H9 (cell line): Measurements from ENCODE around the gene VPS29. TPM values are rescaled to one million over a fixed set of nuclear protein-coding genes. Genes with fewer than 3 reads are reported as not detected.
"Not testable (repeated sequence)": the region's sequence is repeated elsewhere in the genome, so short reads cannot be mapped to it uniquely, and the experiment has no call there.

Experiments used
- DNase-seq: peaks from one replicate; pipeline ENCODE4 v3.0.0-alpha.2; 2017
- H2AFZ ChIP-seq: one replicate; pipeline ENCODE4 v1.6.1; 2013; ENCODE audit warnings: mild to moderate bottlenecking, low read length, control low read depth, moderate library complexity
- H2AK5ac ChIP-seq: 2 replicates; pipeline ENCODE4 v1.6.1; 2013; ENCODE audit warnings: low read length, control low read depth, mixed read lengths; ENCODE audit not compliant: insufficient read length
- H2BK120ac ChIP-seq: one replicate; pipeline ENCODE4 v1.6.1; 2013; ENCODE audit warnings: low read depth, mild to moderate bottlenecking, low read length, control low read depth, inconsistent platforms; ENCODE audit not compliant: poor library complexity, severe bottlenecking
- H2BK12ac ChIP-seq: 2 replicates; pipeline ENCODE4 v1.6.1; 2013; ENCODE audit warnings: low read length, control low read depth, mixed read lengths, low read depth; ENCODE audit not compliant: insufficient read length
- H2BK15ac ChIP-seq: 2 replicates; pipeline ENCODE4 v1.6.1; 2013; ENCODE audit warnings: low read depth, low read length, control low read depth
- H2BK20ac ChIP-seq: one replicate; pipeline ENCODE4 v1.6.1; 2013; ENCODE audit warnings: low read depth, mild to moderate bottlenecking, low read length, control low read depth, inconsistent platforms; ENCODE audit not compliant: poor library complexity, severe bottlenecking
- H2BK5ac ChIP-seq: 2 replicates; pipeline ENCODE4 v1.6.1; 2013; ENCODE audit warnings: low read length, control low read depth, mixed read lengths; ENCODE audit not compliant: insufficient read length
- H3K14ac ChIP-seq: 2 replicates; pipeline ENCODE4 v1.6.1; 2013; ENCODE audit warnings: low read length, control low read depth; ENCODE audit not compliant: insufficient read depth
- H3K18ac ChIP-seq: 2 replicates; pipeline ENCODE4 v1.6.1; 2013; ENCODE audit warnings: low read depth, mild to moderate bottlenecking, mixed read lengths, low read length, control low read depth; ENCODE audit not compliant: insufficient read length
- H3K23ac ChIP-seq: 2 replicates; pipeline ENCODE4 v1.6.1; 2013; ENCODE audit warnings: low read length, control low read depth, mixed read lengths, low read depth; ENCODE audit not compliant: insufficient read length
- H3K23me2 ChIP-seq: 2 replicates; pipeline ENCODE4 v1.6.1; 2013; ENCODE audit warnings: low read depth, mild to moderate bottlenecking, mixed read lengths, low read length, control low read depth; ENCODE audit not compliant: insufficient read length, poor library complexity, severe bottlenecking
- H3K27ac ChIP-seq: 2 replicates; pipeline ENCODE4 v1.5.1; 2013; ENCODE audit warnings: low read length, control low read depth, mixed read lengths, low read depth; ENCODE audit not compliant: insufficient read length
- H3K27me3 ChIP-seq: 2 replicates; pipeline ENCODE4 v1.6.1; 2013; ENCODE audit warnings: low read length, control low read depth, inconsistent platforms; ENCODE audit not compliant: insufficient read depth
- H3K4ac ChIP-seq: 2 replicates; pipeline ENCODE4 v1.6.1; 2013; ENCODE audit warnings: low read depth, mild to moderate bottlenecking, control low read depth, inconsistent platforms, low read length, moderate library complexity
- H3K4me1 ChIP-seq: 2 replicates; pipeline ENCODE4 v1.6.1; 2013; ENCODE audit warnings: low read length, control low read depth, inconsistent platforms; ENCODE audit not compliant: insufficient read depth
- H3K4me2 ChIP-seq: 2 replicates; pipeline ENCODE4 v1.6.1; 2013; ENCODE audit warnings: low read length, control low read depth, mixed read lengths; ENCODE audit not compliant: insufficient read length, insufficient read depth
- H3K56ac ChIP-seq: 2 replicates; pipeline ENCODE4 v1.6.1; 2013; ENCODE audit warnings: low read depth, mild to moderate bottlenecking, mixed read lengths, low read length, control low read depth; ENCODE audit not compliant: insufficient read length
- H3K79me1 ChIP-seq: 2 replicates; pipeline ENCODE4 v1.6.1; 2013; ENCODE audit warnings: low read depth, mild to moderate bottlenecking, moderate library complexity, low read length, control low read depth, inconsistent platforms; ENCODE audit not compliant: insufficient read depth, poor library complexity, severe bottlenecking
- H3K79me2 ChIP-seq: 2 replicates; pipeline ENCODE4 v1.6.1; 2013; ENCODE audit warnings: low read length, control low read depth, inconsistent platforms; ENCODE audit not compliant: insufficient read depth
- H3K9ac ChIP-seq: 2 replicates; pipeline ENCODE4 v1.6.1; 2013; ENCODE audit warnings: low read length, control low read depth, mixed read lengths; ENCODE audit not compliant: insufficient read length; ENCODE audit errors: extremely low read depth
- H3K9me3 ChIP-seq: one replicate; pipeline ENCODE4 v1.6.1; 2013; ENCODE audit warnings: low read depth, low read length, inconsistent platforms; ENCODE audit not compliant: control insufficient read depth
- H3T11ph ChIP-seq: one replicate; pipeline ENCODE4 v1.6.1; 2013; ENCODE audit warnings: mild to moderate bottlenecking, low read length, control low read depth, inconsistent platforms
- H4K20me1 ChIP-seq: one replicate; pipeline ENCODE4 v1.6.1; 2013; ENCODE audit not compliant: control insufficient read depth, insufficient read length, insufficient read depth
- H4K5ac ChIP-seq: 2 replicates; pipeline ENCODE4 v1.6.1; 2013; ENCODE audit warnings: low read depth, mild to moderate bottlenecking, mixed read lengths, low read length, control low read depth; ENCODE audit not compliant: insufficient read length
- H4K8ac ChIP-seq: replicated peaks from 2 replicates; pipeline ENCODE4 v1.6.1; 2013; ENCODE audit warnings: low read length, control low read depth, mixed read lengths, low read depth; ENCODE audit not compliant: insufficient read length
- H4K91ac ChIP-seq: 2 replicates; pipeline ENCODE4 v1.6.1; 2013; ENCODE audit warnings: low read depth, mild to moderate bottlenecking, moderate library complexity, mixed read lengths, low read length, control low read depth; ENCODE audit not compliant: insufficient read length
- H3K27ac Mint-ChIP-seq, 3 experiments: 2 replicates in 2 of 3; 3 replicates in 1 of 3; pipeline ENCODE4 v1.8.0; 2020 to 2021; ENCODE audit warnings: mixed read lengths in 3 of 3, mild to moderate bottlenecking in 1 of 3, moderate library complexity in 1 of 3
- H3K27me3 Mint-ChIP-seq: 2 replicates; pipeline ENCODE4 v1.8.0; 2021; ENCODE audit warnings: low read depth, mild to moderate bottlenecking, moderate library complexity, mixed read lengths
- H3K36me3 Mint-ChIP-seq, 3 experiments: 2 replicates in 2 of 3; 3 replicates in 1 of 3; pipeline ENCODE4 v1.8.0; 2020 to 2021; ENCODE audit warnings: low read depth in 3 of 3, mixed read lengths in 3 of 3; ENCODE audit not compliant: insufficient read depth in 1 of 3
- H3K4me1 Mint-ChIP-seq, 2 experiments: 2 replicates each; pipeline ENCODE4 v1.8.0; 2020; ENCODE audit warnings: mixed read lengths in 2 of 2
- H3K4me3 Mint-ChIP-seq, 2 experiments: 2 replicates in 1 of 2; 3 replicates in 1 of 2; pipeline ENCODE4 v1.8.0; 2020 to 2021; ENCODE audit warnings: mild to moderate bottlenecking in 2 of 2, mixed read lengths in 2 of 2, moderate library complexity in 1 of 2
- H3K9me3 Mint-ChIP-seq, 2 experiments: 2 replicates in 1 of 2; 3 replicates in 1 of 2; pipeline ENCODE4 v1.8.0; 2020; ENCODE audit warnings: mild to moderate bottlenecking in 2 of 2, mixed read lengths in 2 of 2, moderate library complexity in 1 of 2
- WGBS: extraction: QIAGEN DNeasy Blood & Tissue Kit; methylation state at CpG from one replicate; pipeline ENCODE4 v1.1.7; 2013; ENCODE audit warnings: missing lambda C conversion rate, low lambda C conversion rate, mixed read lengths; ENCODE audit not compliant: insufficient read length; ENCODE audit errors: extremely low coverage; 5-methylcytosine and 5-hydroxymethylcytosine counted together
- total RNA-seq: library from RNA; stranded (reverse); gene quantifications from 2 replicates; pipeline ENCODE4 v1.2.1, GENCODE V29; 2021
- TF ChIP-seq, protein P1 (sequence below): fragments of 200-600 bp; sonication (generic); conservative IDR thresholded peaks from 3 replicates; pipeline ENCODE4 v1.8.0; 2021; ENCODE audit warnings: antibody characterized with exemption, mild to moderate bottlenecking

VPS29 gene
- total RNA-seq, 1 experiment from 2014 or later = 81.5 TPM

- TF ChIP-seq, protein P1, sequence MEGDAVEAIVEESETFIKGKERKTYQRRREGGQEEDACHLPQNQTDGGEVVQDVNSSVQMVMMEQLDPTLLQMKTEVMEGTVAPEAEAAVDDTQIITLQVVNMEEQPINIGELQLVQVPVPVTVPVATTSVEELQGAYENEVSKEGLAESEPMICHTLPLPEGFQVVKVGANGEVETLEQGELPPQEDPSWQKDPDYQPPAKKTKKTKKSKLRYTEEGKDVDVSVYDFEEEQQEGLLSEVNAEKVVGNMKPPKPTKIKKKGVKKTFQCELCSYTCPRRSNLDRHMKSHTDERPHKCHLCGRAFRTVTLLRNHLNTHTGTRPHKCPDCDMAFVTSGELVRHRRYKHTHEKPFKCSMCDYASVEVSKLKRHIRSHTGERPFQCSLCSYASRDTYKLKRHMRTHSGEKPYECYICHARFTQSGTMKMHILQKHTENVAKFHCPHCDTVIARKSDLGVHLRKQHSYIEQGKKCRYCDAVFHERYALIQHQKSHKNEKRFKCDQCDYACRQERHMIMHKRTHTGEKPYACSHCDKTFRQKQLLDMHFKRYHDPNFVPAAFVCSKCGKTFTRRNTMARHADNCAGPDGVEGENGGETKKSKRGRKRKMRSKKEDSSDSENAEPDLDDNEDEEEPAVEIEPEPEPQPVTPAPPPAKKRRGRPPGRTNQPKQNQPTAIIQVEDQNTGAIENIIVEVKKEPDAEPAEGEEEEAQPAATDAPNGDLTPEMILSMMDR = no peak
- WGBS = no CpG with 5 or more reads among the region's 10 CpGs
- no peaks in the 10 kb centered on the region for H3K23me2 ChIP-seq
- no peak overlapping the region for H4K91ac ChIP-seq
- Mint-ChIP-seq H3K9me3 (no peaks in the 10 kb centered on the region), H3K27me3 (no peaks in the 10 kb centered on the region), H3K36me3 (peaks cover 9 to 26% (median 22%) of the 10 kb centered on the region in 3 experiments), H3K4me3 (no peak overlapping the region), H3K27ac (0 out of 7 replicates have a peak overlapping the region, but pooled peaks of 1 of the 3 experiments have one; percentile 37), H3K4me1 (peaks cover 3 to 7% of the 10 kb centered on the region in 2 experiments; a peak in 1 of 4 replicates)
- no peaks in the 10 kb centered on the region for H3K27me3 ChIP-seq
- no peak overlapping the region for H4K5ac ChIP-seq
- H3K9me3 ChIP-seq = no peaks in the 10 kb centered on the region
- no peak overlapping the region for H3K4me2 ChIP-seq
- no peak overlapping the region for H3K23ac ChIP-seq
- no peak overlapping the region for H2AFZ ChIP-seq
- no peak overlapping the region for H3K14ac ChIP-seq
- no peak overlapping the region for H3K27ac ChIP-seq
- H2BK5ac ChIP-seq = no peak overlapping the region
- H2AK5ac ChIP-seq = no peak overlapping the region
- no peak overlapping the region for H3K4ac ChIP-seq
- H4K20me1 ChIP-seq = no peaks in the 10 kb centered on the region
- H3K79me2 ChIP-seq = 0 out of 2 replicates have a peak, but pooled peaks cover 2% of the 10 kb centered on the region
- no peak overlapping the region for H3K18ac ChIP-seq
- DNase-seq = no peak
- no peak overlapping the region for H3K9ac ChIP-seq
- no peak overlapping the region for H4K8ac ChIP-seq
- H2BK12ac ChIP-seq = no peak overlapping the region
- H3K56ac ChIP-seq = no peak overlapping the region
- no peaks in the 10 kb centered on the region for H3K79me1 ChIP-seq
- H2BK20ac ChIP-seq = no peak overlapping the region
- H3T11ph ChIP-seq = no peak overlapping the region
- H3K4me1 ChIP-seq = no peaks in the 10 kb centered on the region
- H2BK15ac ChIP-seq = no peak overlapping the region
- no peak overlapping the region for H2BK120ac ChIP-seq
These were observed 43.9 kb upstream of the VPS29 start for GRCh38 chr12:110545812-110546211.

DNA sequence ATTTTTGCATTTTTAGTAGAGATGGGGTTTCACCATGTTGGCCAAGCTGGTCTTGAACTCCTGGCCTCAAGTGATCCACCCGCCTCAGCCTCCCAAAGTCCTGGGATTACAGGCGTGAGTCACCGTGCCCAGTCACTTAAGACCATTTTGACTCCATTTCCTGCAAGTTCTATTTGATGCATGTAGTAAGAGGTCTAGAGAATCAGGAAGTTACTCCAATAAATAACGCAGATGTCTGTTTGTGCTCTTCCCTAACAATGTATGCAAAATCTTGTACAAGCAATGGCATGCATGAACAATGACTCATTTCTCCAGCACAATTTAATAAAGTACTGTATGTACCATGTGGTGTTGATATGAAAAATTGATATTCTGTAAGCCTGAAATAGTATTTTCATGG, 43.3 kb upstream of the VPS29 start:
- not testable (repeated sequence) for H3K4me2 ChIP-seq, H3K27ac Mint-ChIP-seq, H3K4me3 Mint-ChIP-seq, H3K9me3 Mint-ChIP-seq, H3K14ac ChIP-seq, H3K4ac ChIP-seq, H3K27ac ChIP-seq, H4K8ac ChIP-seq, H3K27me3 ChIP-seq, H2AFZ ChIP-seq, H2BK15ac ChIP-seq, H3K23me2 ChIP-seq, H2BK20ac ChIP-seq, H2BK5ac ChIP-seq, H3K79me2 ChIP-seq, H3K9ac ChIP-seq, H3K56ac ChIP-seq, H3K9me3 ChIP-seq, H2AK5ac ChIP-seq, H3K79me1 ChIP-seq, H2BK12ac ChIP-seq, H4K91ac ChIP-seq, DNase-seq, H3T11ph ChIP-seq, H3K4me1 ChIP-seq, H4K20me1 ChIP-seq, H3K23ac ChIP-seq, H3K27me3 Mint-ChIP-seq, H2BK120ac ChIP-seq, H4K5ac ChIP-seq, H3K18ac ChIP-seq, H3K4me1 Mint-ChIP-seq
- no CpG with 5 or more reads among the region's 4 CpGs for WGBS
- H3K36me3 Mint-ChIP-seq = peaks cover 9 to 22% (median 18%) of the 10 kb centered on the region in 3 experiments
